GM06990 (cell line): ENCODE measurements around the gene SIK2.
"Not testable (repeated sequence)": the region's sequence is repeated elsewhere in the genome, so short reads cannot be mapped to it uniquely, and the experiment has no call there.

Source experiments
- DNase-seq: peaks from one replicate; pipeline ENCODE4 v3.0.0-alpha.2; 2011; ENCODE audit not compliant: insufficient read length; ENCODE audit errors: extremely low read depth
- H3K27me3 ChIP-seq: replicated peaks from 2 replicates; pipeline ENCODE4 v1.6.0; 2011; ENCODE audit warnings: low read length; ENCODE audit not compliant: control insufficient read depth, insufficient read depth
- H3K36me3 ChIP-seq: 2 replicates; pipeline ENCODE4 v1.5.1; 2011; ENCODE audit warnings: low read length; ENCODE audit not compliant: control insufficient read depth, insufficient read depth
- H3K4me3 ChIP-seq: replicated peaks from 2 replicates; pipeline ENCODE4 v1.5.1; 2011; ENCODE audit warnings: low read depth, mild to moderate bottlenecking, control low read depth, low read length
- CTCF ChIP-seq: IDR thresholded peaks from 2 replicates; pipeline ENCODE4 v1.5.1; 2011; ENCODE audit warnings: low read length, control low read depth, mild to moderate bottlenecking, inconsistent platforms; ENCODE audit not compliant: insufficient read depth, poor library complexity, severe bottlenecking

SIK2 gene

GRCh38 chr11:111707039-111707690 is 104.9 kb downstream of the SIK2 start:
- peaks cover 3% of the 10 kb centered on the region for H3K36me3 ChIP-seq

GRCh38 chr11:111707691-111708067 is 105.4 kb downstream of the SIK2 start:
- no peak for DNase-seq
- H3K27me3 ChIP-seq: no peaks in the 10 kb centered on the region
- no peak overlapping the region for H3K4me3 ChIP-seq
- TF ChIP-seq CTCF: no peak
- peaks cover 3% of the 10 kb centered on the region for H3K36me3 ChIP-seq

More at GRCh38 chr11:111707039-111707690, 104.9 kb downstream of the SIK2 start:
- Histone ChIP-seq H3K4me3 (no peak overlapping the region), H3K27me3 (no peaks in the 10 kb centered on the region)
- no peak for TF ChIP-seq CTCF
- no peak for DNase-seq

- H3K27me3 ChIP-seq: no peaks in the 10 kb centered on the region
- peaks cover 2% of the 10 kb centered on the region for H3K36me3 ChIP-seq
- H3K4me3 ChIP-seq: no peak overlapping the region
- no peak for DNase-seq
- TF ChIP-seq CTCF: no peak
Observed at GRCh38 chr11:111714522-111714921, 112.3 kb downstream of the SIK2 start.

GRCh38 chr11:111715142-111715816 is 113.0 kb downstream of the SIK2 start:
- no peak for TF ChIP-seq CTCF
- H3K36me3 ChIP-seq: peaks cover 7% of the 10 kb centered on the region
- H3K4me3 ChIP-seq: no peak overlapping the region
- no peak for DNase-seq
- no peaks in the 10 kb centered on the region for H3K27me3 ChIP-seq

- not testable (repeated sequence) for DNase-seq
- H3K36me3 ChIP-seq: peaks cover 15% of the 10 kb centered on the region
Observed at GRCh38 chr11:111717660-111718059, 115.4 kb downstream of the SIK2 start.

GRCh38 chr11:111718436-111718835 is 116.2 kb downstream of the SIK2 start:
- TF ChIP-seq CTCF: no peak
- Histone ChIP-seq H3K36me3 (peaks cover 20% of the 10 kb centered on the region), H3K4me3 (no peak overlapping the region), H3K27me3 (no peaks in the 10 kb centered on the region)
- no peak for DNase-seq

More at GRCh38 chr11:111717660-111718059, 115.4 kb downstream of the SIK2 start:
- not testable (repeated sequence) for H3K4me3 ChIP-seq, H3K27me3 ChIP-seq
